Panc1 (cell line): ENCODE results near the gene PHEX. TPM values are rescaled to one million over a fixed set of nuclear protein-coding genes. Genes with fewer than 3 reads are reported as not detected.

ENCODE experiments used
- ATAC-seq: fragments of 200-7000 bp; cut with Tn5 transposase; 2 replicates; pipeline ENCODE4 v1.9.1; 2020; ENCODE audit warnings: mild to moderate bottlenecking, moderate library complexity
- BruUV-seq: library from RNA; stranded (reverse); fragments of 400-500 nt; replicated peaks from 2 replicates; lab custom pipeline; 2021; lab: Mats Ljungman, UMichigan
- CTCF ChIA-PET: fragments of 300-600 bp; sonication (Branson Sonifier 250); formaldehyde crosslinking; loops from one replicate; lab custom pipeline; 2022; ENCODE audit warnings: antibody characterized with exemption; lab: Charles Lee
- POLR2A ChIA-PET: fragments of 300-600 bp; sonication (Branson Sonifier 250); formaldehyde crosslinking; loops from one replicate; lab custom pipeline; 2022; ENCODE audit warnings: antibody characterized with exemption; lab: Charles Lee
- DNase-seq: peaks from one replicate; pipeline ENCODE4 v3.0.0-alpha.2; 2010; ENCODE audit warnings: low read depth, low spot score
- H3K27ac ChIP-seq: 2 replicates; pipeline ENCODE4 v1.5.1; 2011; ENCODE audit warnings: mild to moderate bottlenecking, low read length, inconsistent platforms
- H3K27me3 ChIP-seq: fragments of 200-500 bp; sonication (Bioruptor generic); 2 replicates; pipeline ENCODE4 v1.6.0; 2014; ENCODE audit warnings: low read length, inconsistent platforms; ENCODE audit not compliant: control insufficient read depth, insufficient read depth
- H3K36me3 ChIP-seq: fragments of 200-500 bp; sonication (Bioruptor generic); 2 replicates; pipeline ENCODE4 v1.5.1; 2014; ENCODE audit warnings: inconsistent platforms, mild to moderate bottlenecking, low read length, moderate library complexity; ENCODE audit not compliant: control insufficient read depth, insufficient read depth
- H3K4me1 ChIP-seq: 2 replicates; pipeline ENCODE4 v1.5.1; 2011; ENCODE audit warnings: inconsistent platforms, mild to moderate bottlenecking, low read length, moderate library complexity; ENCODE audit not compliant: control insufficient read depth, insufficient read depth
- H3K4me3 ChIP-seq, 2 experiments: 2 replicates each; pipeline ENCODE4 v1.5.1; 2011 to 2012; ENCODE audit warnings: low read depth in 2 of 2, low read length in 2 of 2, mild to moderate bottlenecking in 2 of 2, inconsistent platforms in 1 of 2, moderate library complexity in 1 of 2
- H3K9me3 ChIP-seq: fragments of 200-500 bp; sonication (Bioruptor generic); 2 replicates; pipeline ENCODE4 v1.5.1; 2014; ENCODE audit warnings: low read depth, mild to moderate bottlenecking, inconsistent platforms, low read length, moderate library complexity; ENCODE audit not compliant: control insufficient read depth, insufficient read depth
- POLR2AphosphoS5 ChIP-seq: IDR thresholded peaks from 2 replicates; pipeline ENCODE4 v1.6.1; 2012; ENCODE audit warnings: mild to moderate bottlenecking, low read depth, low read length, moderate library complexity
- SIN3A ChIP-seq: IDR thresholded peaks from 2 replicates; pipeline ENCODE4 v1.6.1; 2012; ENCODE audit warnings: low read depth, mild to moderate bottlenecking, low read length, moderate library complexity, borderline replicate concordance; ENCODE audit not compliant: insufficient read depth
- TCF7L2 ChIP-seq: IDR thresholded peaks from 2 replicates; pipeline ENCODE4 v1.6.1; 2011; ENCODE audit warnings: mild to moderate bottlenecking, low read depth, low read length, inconsistent platforms
- in situ Hi-C: cut with HindIII; loops from 2 replicates; pipeline ENCODE4 v1.10.0; 2016; ENCODE audit warnings: low sequenced_read_pairs, low pct_unique_long_range_greater_than_20kb
- intact Hi-C: fragments of 100-400 bp; cut with micrococcal nuclease; formaldehyde crosslinking; loops from one replicate; pipeline ENCODE4 v1.10.0; 2022; ENCODE audit not compliant: unreplicated experiment
- total RNA-seq: library from RNA; stranded (reverse); gene quantifications from one replicate; pipeline ENCODE4 v1.2.1, GENCODE V29; 2021; ENCODE audit not compliant: unreplicated experiment
- TF ChIP-seq, protein P1 (sequence below), 2 experiments: IDR thresholded peaks; 2 replicates each; pipeline ENCODE4 v1.6.1; 2011 to 2012; ENCODE audit warnings: low read depth in 2 of 2, control low read depth in 1 of 2, low read length in 1 of 2, mild to moderate bottlenecking in 1 of 2, moderate library complexity in 1 of 2; ENCODE audit not compliant: insufficient read depth in 1 of 2
- TF ChIP-seq, protein P2 (sequence below): fragments of 450-650 bp; IDR thresholded peaks from 2 replicates; pipeline ENCODE4 v1.5.1; 2017; ENCODE audit warnings: mild to moderate bottlenecking

PHEX gene
- total RNA-seq, 1 experiment from 2014 or later: 0.23 TPM

DNA sequence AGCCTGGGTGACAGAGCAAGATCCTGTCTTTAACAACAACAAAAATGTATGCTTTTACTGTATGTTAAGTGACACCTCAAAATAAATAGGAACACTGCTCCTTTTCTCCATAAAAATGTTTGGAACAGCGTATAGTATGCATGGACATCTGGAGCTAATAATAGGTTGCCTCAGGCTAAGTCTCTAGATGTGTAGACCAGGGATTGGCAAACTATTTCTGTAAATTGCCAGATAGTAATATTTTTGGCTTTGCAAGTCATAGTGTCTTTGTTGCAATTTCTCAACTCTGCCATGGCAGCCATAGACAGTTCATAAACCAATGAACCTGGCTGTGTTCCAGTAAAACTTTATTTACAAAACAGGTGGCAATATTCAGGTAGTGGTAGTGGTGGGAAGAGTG is 164.0 kb downstream of the PHEX start:
- CTCF ChIA-PET: interaction anchor here (0.7 kb wide), 1 partner anchor 553 kb away, joined by 6 read pairs; no protein-coding TSS in a partner anchor
- intact Hi-C loops (no loop called here), in situ Hi-C loops (no loop called here)
- TF ChIP-seq POLR2AphosphoS5 (no peak), SIN3A (no peak), TCF7L2 (no peak)
- TF ChIP-seq, protein P1, sequence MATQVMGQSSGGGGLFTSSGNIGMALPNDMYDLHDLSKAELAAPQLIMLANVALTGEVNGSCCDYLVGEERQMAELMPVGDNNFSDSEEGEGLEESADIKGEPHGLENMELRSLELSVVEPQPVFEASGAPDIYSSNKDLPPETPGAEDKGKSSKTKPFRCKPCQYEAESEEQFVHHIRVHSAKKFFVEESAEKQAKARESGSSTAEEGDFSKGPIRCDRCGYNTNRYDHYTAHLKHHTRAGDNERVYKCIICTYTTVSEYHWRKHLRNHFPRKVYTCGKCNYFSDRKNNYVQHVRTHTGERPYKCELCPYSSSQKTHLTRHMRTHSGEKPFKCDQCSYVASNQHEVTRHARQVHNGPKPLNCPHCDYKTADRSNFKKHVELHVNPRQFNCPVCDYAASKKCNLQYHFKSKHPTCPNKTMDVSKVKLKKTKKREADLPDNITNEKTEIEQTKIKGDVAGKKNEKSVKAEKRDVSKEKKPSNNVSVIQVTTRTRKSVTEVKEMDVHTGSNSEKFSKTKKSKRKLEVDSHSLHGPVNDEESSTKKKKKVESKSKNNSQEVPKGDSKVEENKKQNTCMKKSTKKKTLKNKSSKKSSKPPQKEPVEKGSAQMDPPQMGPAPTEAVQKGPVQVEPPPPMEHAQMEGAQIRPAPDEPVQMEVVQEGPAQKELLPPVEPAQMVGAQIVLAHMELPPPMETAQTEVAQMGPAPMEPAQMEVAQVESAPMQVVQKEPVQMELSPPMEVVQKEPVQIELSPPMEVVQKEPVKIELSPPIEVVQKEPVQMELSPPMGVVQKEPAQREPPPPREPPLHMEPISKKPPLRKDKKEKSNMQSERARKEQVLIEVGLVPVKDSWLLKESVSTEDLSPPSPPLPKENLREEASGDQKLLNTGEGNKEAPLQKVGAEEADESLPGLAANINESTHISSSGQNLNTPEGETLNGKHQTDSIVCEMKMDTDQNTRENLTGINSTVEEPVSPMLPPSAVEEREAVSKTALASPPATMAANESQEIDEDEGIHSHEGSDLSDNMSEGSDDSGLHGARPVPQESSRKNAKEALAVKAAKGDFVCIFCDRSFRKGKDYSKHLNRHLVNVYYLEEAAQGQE (IDR thresholded peaks at IDR 0.05; ENCODE audit: insufficient read depth in 1 of 2, low read depth in 2 of 2, low read length in 1 of 2): no peak
- TF ChIP-seq, protein P2, sequence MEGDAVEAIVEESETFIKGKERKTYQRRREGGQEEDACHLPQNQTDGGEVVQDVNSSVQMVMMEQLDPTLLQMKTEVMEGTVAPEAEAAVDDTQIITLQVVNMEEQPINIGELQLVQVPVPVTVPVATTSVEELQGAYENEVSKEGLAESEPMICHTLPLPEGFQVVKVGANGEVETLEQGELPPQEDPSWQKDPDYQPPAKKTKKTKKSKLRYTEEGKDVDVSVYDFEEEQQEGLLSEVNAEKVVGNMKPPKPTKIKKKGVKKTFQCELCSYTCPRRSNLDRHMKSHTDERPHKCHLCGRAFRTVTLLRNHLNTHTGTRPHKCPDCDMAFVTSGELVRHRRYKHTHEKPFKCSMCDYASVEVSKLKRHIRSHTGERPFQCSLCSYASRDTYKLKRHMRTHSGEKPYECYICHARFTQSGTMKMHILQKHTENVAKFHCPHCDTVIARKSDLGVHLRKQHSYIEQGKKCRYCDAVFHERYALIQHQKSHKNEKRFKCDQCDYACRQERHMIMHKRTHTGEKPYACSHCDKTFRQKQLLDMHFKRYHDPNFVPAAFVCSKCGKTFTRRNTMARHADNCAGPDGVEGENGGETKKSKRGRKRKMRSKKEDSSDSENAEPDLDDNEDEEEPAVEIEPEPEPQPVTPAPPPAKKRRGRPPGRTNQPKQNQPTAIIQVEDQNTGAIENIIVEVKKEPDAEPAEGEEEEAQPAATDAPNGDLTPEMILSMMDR: no peak
- Histone ChIP-seq H3K4me1 (no peaks in the 10 kb centered on the region), H3K27me3 (no peaks in the 10 kb centered on the region), H3K4me3 (no peak overlapping the region), H3K27ac (no peak overlapping the region), H3K36me3 (no peaks in the 10 kb centered on the region), H3K9me3 (no peaks in the 10 kb centered on the region)
- DNase-seq (no peak), ATAC-seq (no peak)
- POLR2A ChIA-PET: no interaction called here
- no TSS peak for BruUV-seq

DNA sequence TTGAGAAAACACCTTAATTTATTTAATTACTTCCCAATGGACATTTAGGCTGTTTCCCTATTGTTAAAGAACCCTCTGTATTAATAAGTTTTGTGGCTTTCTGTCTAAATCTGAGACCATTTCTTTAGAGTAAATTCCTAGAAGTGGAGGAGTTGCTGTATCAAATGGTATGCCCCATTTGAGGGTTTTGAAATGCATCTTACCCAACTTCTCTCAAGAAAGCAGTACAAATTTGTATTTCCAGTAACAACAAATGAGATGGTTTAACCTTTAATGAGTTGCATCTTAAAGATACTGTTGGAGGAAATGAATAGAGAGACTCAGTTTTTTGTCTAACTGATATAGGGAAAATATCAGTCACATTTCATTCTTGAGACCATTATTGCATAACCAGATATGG is 170.1 kb downstream of the PHEX start:
- ATAC-seq (no peak), DNase-seq (no peak)
- no peaks in the 10 kb centered on the region for H3K4me1 ChIP-seq
- H3K27me3 ChIP-seq: no peaks in the 10 kb centered on the region
- in situ Hi-C loops: no loop called here
- CTCF ChIA-PET: no interaction called here
- BruUV-seq: no TSS peak
- no peak overlapping the region for H3K27ac ChIP-seq
- intact Hi-C loops: no loop called here
- no peaks in the 10 kb centered on the region for H3K36me3 ChIP-seq
- TF ChIP-seq SIN3A (no peak), POLR2AphosphoS5 (no peak), TCF7L2 (no peak)
- TF ChIP-seq, protein P1 (IDR thresholded peaks at IDR 0.05; ENCODE audit: insufficient read depth in 1 of 2, low read depth in 2 of 2, low read length in 1 of 2): no peak
- TF ChIP-seq, protein P2: no peak
- no peak overlapping the region for H3K4me3 ChIP-seq
- H3K9me3 ChIP-seq: no peaks in the 10 kb centered on the region
- POLR2A ChIA-PET: no interaction called here
